ENCODE measurements around the gene SDK1. TPM values are rescaled to one million over a fixed set of nuclear protein-coding genes. Genes with fewer than 3 reads are reported as not detected.

The SDK1 gene
- total RNA-seq, 1 experiment from 2014 or later: 9.3 TPM

DNA sequence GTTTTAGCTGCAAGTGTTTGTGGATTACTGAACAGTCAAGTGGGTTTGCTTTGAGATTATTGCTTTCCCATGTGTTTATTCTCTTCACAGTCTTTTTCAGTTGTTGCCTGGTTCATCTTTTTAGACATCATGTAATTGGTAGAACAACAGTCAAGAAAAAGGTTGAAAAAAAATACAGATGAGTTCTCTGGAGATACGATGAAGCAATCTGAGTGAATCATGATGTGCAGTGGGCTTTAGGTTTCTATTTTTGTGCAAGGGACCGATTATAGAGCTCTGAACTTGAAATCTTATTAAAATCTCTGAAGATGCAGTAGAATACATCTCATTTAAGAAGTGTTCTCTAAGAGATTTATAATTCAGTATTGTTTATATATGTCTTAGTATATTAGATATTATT, 145.7 kb downstream of the SDK1 start:
- no peaks in the 10 kb centered on the region for H3K27me3 Mint-ChIP-seq (ENCODE audit: low read depth)
- H3K9me3 Mint-ChIP-seq: peaks cover 9% of the 10 kb centered on the region
- DNase-seq (ENCODE audit: low spot score): no peak
- ATAC-seq: no peak
- POLR2A ChIA-PET: no interaction called here
- H3K27ac Mint-ChIP-seq: no peak overlapping the region
- peaks cover 16% of the 10 kb centered on the region for H3K4me1 Mint-ChIP-seq
- TF ChIP-seq ESRRA (CRISPR knock-in tag; IDR thresholded peaks at IDR 0.05; ENCODE audit: borderline replicate concordance) (no peak), NR2C2 (CRISPR knock-in tag; IDR thresholded peaks at IDR 0.05) (no peak), ZSCAN18 (CRISPR knock-in tag; IDR thresholded peaks at IDR 0.05) (no peak), E2F5 (CRISPR knock-in tag; IDR thresholded peaks at IDR 0.05) (no peak), ZNF232 (CRISPR knock-in tag; IDR thresholded peaks at IDR 0.05) (no peak), ZNF512 (CRISPR knock-in tag; IDR thresholded peaks at IDR 0.05; ENCODE audit: borderline replicate concordance) (no peak), MYBL2 (CRISPR knock-in tag; IDR thresholded peaks at IDR 0.05) (no peak), ZNF263 (CRISPR knock-in tag; IDR thresholded peaks at IDR 0.05; ENCODE audit: low read depth) (no peak)
- TF ChIP-seq, protein P1, sequence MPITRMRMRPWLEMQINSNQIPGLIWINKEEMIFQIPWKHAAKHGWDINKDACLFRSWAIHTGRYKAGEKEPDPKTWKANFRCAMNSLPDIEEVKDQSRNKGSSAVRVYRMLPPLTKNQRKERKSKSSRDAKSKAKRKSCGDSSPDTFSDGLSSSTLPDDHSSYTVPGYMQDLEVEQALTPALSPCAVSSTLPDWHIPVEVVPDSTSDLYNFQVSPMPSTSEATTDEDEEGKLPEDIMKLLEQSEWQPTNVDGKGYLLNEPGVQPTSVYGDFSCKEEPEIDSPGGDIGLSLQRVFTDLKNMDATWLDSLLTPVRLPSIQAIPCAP (CRISPR knock-in tag; IDR thresholded peaks at IDR 0.05): no peak
- CTCF ChIA-PET: no interaction called here
- no peak overlapping the region for H3K4me3 Mint-ChIP-seq
- peaks cover 7% of the 10 kb centered on the region for H3K36me3 Mint-ChIP-seq

- ChIA-PET CTCF (interaction anchor here (0.8 kb wide), 1 partner anchor 52 kb away, joined by 3 read pairs; no protein-coding TSS in a partner anchor), POLR2A (no interaction called here)
- H3K36me3 Mint-ChIP-seq: no peaks in the 10 kb centered on the region
- no peak for ATAC-seq
- TF ChIP-seq GABPB1 (CRISPR knock-in tag; IDR thresholded peaks at IDR 0.05) (no peak), ESRRA (CRISPR knock-in tag; IDR thresholded peaks at IDR 0.05; ENCODE audit: borderline replicate concordance) (no peak), HMGXB4 (CRISPR knock-in tag; IDR thresholded peaks at IDR 0.05) (no peak), FOXJ3 (CRISPR knock-in tag; IDR thresholded peaks at IDR 0.05; ENCODE audit: borderline replicate concordance) (no peak), ZNF425 (CRISPR knock-in tag; conservative IDR thresholded peaks at IDR 0.05) (no peak), NR2C2 (CRISPR knock-in tag; IDR thresholded peaks at IDR 0.05) (no peak), PRRX2 (CRISPR knock-in tag; IDR thresholded peaks at IDR 0.05) (no peak)
- peaks cover 22% of the 10 kb centered on the region for H3K4me1 Mint-ChIP-seq
- no peaks in the 10 kb centered on the region for H3K27me3 Mint-ChIP-seq (ENCODE audit: low read depth)
- no peak overlapping the region for H3K4me3 Mint-ChIP-seq
- H3K9me3 Mint-ChIP-seq: no peaks in the 10 kb centered on the region
- H3K27ac Mint-ChIP-seq: no peak overlapping the region
- no peak for DNase-seq (ENCODE audit: low spot score)
These were observed 150.6 kb downstream of the SDK1 start for GRCh38 chr7:3451701-3452100.

Measured in WTC11 (cell line).